HK-2 (cell line): Measurements from ENCODE around the gene NTN5.
"Not testable (repeated sequence)": the region's sequence is repeated elsewhere in the genome, so short reads cannot be mapped to it uniquely, and the experiment has no call there.

Experiments used
- DNase-seq: peaks from one replicate; pipeline ENCODE4 v3.0.0-alpha.2; 2018; ENCODE audit not compliant: unreplicated experiment

Gene NTN5

GRCh38 chr19:48670699-48671445 lies 1.9 kb downstream of the NTN5 start:
- no peak for DNase-seq

- no peak for DNase-seq
These were observed 2.7 kb downstream of the NTN5 start for GRCh38 chr19:48669903-48670668.

- DNase-seq = no peak
These were observed 4.1 kb downstream of the NTN5 start for GRCh38 chr19:48668761-48669160.

- DNase-seq = no peak
These were observed 4.5 kb downstream of the NTN5 start for GRCh38 chr19:48668332-48668731.

GRCh38 chr19:48665786-48666185 lies 7.0 kb downstream of the NTN5 start:
- no peak for DNase-seq

- no peak for DNase-seq
These were observed 8.3 kb downstream of the NTN5 start for GRCh38 chr19:48664476-48664875.

- no peak for DNase-seq
These were observed 9.2 kb downstream of the NTN5 start for GRCh38 chr19:48663667-48664066.

- DNase-seq = no peak
These were observed 11.1 kb downstream of the NTN5 start for GRCh38 chr19:48661711-48662090.

- peak; percentile 80 for DNase-seq
These were observed 11.7 kb downstream of the NTN5 start for GRCh38 chr19:48660852-48661710.

- no peak for DNase-seq
These were observed 13.0 kb downstream of the NTN5 start for GRCh38 chr19:48659768-48660167.

- DNase-seq = no peak
These were observed 14.3 kb downstream of the NTN5 start for GRCh38 chr19:48658483-48658882.

GRCh38 chr19:48657828-48658227 lies 15.0 kb downstream of the NTN5 start:
- DNase-seq = not testable (repeated sequence)

- no peak for DNase-seq
These were observed 15.9 kb downstream of the NTN5 start for GRCh38 chr19:48656840-48657474.

GRCh38 chr19:48654299-48655059 lies 18.3 kb downstream of the NTN5 start:
- DNase-seq = no peak

GRCh38 chr19:48651683-48652048 lies 21.2 kb downstream of the NTN5 start:
- no peak for DNase-seq

- DNase-seq = no peak
These were observed 21.7 kb downstream of the NTN5 start for GRCh38 chr19:48650974-48651682.

GRCh38 chr19:48648134-48648533 lies 24.7 kb downstream of the NTN5 start:
- no peak for DNase-seq

- no peak for DNase-seq
These were observed 26.0 kb downstream of the NTN5 start for GRCh38 chr19:48646722-48647216.

GRCh38 chr19:48646001-48646721 lies 26.7 kb downstream of the NTN5 start, which contains the start of gene CA11:
CA11 (minus strand) TSS chr19:48646187; CDS start chr19:48645632, 555 bp downstream.
- DNase-seq = peak; percentile 87

GRCh38 chr19:48645620-48646000 lies 27.2 kb downstream of the NTN5 start:
- DNase-seq = no peak
